Fibroblast of skin of left biceps (primary cell): Measurements from ENCODE around the gene INSYN2A.

ENCODE experiments used
- DNase-seq, 2 experiments: peaks; one replicate each; pipeline ENCODE4 v3.0.0-alpha.2; 2013; ENCODE audit warnings: low read depth in 2 of 2

The INSYN2A gene

DNA sequence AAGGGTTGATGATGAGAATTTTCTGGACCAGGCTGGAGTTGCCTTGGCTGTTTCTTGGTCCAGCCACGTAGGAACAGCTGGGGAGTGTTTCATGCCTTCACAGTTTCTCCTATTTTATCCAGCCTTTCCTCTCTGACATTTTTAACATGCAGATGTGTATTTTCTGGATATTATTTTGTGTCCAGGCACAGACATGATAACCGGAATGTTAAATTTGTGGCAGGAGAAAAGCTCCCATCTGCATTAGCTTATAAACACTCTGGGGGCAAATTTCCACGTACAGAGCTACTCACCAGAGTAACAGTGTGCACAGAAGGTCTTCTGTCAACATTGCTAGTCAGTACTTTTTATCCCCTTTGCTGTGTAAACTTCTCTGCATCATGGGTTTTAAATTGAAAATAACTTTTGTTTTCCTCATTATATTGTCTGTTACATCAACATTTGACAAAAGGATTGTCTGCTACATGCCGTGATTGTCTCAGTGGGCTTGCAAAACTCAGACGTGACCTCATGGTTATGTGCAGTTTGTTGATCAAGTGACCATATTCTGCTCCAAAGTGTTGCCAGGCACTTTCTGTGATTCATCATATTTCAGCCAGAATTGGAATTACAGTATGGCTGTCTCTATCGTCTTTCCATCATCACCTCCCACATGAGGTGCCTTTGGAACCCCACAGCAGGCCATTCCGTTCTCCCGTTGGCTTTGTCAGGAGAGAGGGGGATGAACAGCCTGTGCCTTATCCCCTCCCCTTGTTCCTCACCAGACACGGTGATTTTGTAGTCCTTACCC lies 41.4 kb downstream of the INSYN2A start:
- DNase-seq = no peak

DNA sequence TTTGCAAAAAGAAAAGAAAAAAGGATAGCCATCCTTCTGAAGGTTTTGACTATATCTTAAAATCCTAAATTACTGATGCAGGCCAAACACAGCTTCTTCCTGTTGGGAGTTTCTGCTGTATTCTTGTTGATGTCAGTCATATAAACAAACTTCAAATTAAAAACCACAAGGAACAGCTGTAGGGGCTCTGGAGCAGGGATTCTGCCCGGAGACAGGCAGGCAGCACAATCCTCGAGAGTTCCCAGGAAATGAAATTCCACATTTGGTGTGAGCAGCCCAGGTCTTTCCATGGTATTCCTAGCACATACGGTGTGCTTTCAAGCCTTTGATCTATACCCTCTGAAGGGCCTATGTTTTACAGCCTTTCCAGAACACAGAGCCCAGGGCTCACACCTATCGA lies 43.2 kb downstream of the INSYN2A start:
- DNase-seq = no peak

DNA sequence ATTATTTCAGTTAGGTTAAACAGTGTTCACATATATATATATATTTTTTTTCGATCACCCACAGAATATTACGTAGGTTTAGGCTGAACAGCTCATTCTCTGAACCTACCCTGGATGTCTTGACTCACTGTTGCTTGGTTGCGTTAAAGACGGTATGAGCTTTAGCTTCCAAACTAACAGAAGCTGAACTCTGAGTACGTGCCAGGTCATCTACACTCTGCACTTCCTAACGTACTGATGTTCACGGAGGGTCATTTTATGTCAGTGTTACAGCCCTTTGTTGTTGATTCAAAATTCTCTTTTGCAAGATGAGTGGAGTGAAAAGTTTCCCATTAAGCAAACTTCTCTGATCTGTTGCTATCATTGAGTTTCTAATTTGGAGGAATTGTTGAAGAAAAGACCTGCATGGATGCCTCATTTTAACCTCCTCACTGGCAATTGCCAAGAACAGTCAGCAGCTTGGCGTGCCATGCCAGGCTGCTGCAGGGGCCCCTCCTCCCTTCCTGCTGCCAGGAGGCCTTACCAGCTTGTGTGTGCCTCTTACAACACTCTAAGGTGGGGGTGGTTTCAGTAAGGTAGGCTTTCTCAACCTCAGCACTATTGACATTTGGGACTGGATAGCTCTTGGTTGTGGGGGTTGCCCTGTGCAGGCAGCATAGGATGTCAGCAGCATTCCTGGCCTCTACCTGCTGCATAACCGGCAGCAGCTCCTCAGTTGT lies 44.3 kb downstream of the INSYN2A start:
- DNase-seq = no peak

DNA sequence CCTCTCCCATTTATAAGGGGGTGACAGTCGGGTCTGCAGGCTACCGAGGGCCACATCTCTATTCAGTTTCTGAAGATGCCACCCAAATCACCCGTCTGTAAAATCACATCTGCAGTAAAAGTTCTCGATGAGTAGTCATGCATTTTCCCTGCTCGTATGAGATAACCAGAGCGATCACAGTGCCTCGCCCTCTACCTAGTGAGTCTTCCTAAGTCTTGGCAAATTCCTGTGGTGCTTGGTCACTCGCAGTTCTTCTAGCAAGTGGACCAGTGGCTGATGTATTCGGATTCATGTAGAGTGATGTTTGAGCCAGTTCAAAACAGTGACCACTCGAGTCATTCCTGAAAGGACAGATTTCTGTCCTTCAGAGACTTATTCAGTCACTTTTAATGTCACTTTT lies 44.9 kb downstream of the INSYN2A start:
- no peak for DNase-seq

DNA sequence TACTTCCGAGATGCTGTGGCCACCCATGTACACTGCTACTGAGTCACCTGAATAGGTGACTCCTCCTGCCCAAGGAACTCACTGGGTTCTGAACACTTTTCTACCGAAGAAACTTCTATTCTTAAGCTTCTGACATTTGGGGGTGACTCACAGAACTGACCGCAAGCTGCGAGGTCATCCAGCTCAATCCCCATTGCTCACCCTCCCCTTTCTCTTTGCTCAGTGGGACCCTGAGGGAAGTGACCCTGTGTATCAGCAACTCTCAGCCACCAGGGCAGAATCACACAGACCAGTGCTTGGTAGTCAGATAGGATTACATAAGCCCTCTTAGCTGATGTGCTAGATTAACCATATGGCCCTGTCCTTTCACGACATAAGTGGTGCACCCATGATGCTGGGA lies 46.3 kb downstream of the INSYN2A start:
- no peak for DNase-seq

DNA sequence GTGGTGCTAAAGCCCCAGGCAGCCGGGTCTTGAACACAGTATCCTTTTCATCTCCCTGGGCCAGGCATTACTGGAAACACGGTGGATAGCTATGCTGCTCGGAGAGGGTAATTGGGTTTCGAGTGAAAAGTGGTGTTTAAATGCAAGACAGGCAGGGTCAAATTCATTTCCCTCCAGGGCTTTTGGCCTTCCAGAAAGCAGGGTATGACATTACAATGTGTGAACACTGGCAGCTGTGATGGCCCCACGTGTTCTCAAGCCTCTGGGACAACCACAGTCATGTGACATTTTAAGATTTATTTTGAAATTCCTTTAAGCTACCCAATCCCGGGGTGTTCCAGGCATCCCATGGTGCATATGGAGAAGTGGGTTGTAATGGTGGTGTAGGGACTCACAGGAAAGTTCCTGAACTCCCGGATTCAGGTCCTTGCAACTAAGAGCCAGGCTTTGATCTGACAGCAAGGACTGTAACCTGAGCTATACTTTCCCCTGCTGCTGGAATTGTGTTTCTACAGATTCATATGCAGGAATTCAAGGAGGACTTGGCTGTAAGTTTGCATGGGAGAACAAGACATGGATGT lies 46.8 kb downstream of the INSYN2A start:
- no peak for DNase-seq

DNA sequence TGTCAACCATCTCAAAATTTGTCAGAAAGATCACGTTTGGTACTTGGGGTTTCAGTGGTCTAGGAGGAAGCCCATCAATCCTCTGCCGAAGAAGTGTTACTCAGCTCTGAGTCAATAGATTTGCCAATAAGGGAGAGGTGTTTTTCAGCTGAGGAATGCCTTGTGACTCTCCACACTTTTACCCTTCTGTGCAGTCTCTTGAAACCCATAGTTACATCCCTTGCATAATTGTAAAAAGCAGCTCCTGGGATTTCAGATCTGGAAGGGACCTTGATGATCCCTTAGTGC lies 47.5 kb downstream of the INSYN2A start:
- peak; percentile 65 to 68 for DNase-seq

DNA sequence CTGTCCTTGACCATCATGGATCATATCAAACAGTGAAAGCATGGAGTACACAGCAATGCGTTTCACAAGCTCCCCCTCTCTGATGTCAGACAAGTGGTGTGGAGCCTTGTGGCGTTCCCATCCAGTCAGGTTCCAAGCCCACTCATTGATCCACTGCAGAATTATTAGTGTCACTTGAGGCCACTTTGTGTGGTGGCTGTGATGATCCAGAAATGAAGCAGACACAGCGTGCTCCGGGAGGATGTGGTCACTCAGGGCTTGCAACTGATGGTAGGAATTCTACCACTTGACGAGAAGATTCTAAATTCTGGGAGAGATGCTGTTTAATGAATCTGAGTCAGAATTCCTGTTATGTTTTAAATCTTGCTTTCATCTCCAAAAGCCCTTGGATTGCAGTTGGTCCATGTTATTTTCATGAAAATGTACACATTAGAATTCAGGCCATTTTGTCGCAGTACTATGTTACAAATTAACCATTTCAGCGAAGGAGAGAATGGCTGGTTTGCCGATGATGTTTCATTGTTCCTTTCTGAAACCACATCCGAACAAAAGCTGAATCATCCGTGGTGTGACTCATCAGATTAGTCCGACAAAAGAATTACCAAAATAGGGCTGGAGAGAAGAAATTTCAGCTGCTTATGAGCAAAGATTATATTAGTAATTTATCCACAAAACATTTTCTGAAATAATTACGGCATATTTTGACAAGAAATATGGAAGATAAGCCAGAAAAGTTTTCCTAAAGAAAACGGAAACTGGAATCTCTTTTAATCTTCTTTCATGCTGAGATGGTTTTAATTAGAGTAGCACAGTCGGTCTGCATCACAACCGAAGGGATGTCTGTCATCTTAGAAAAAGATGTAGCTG lies 48.1 kb downstream of the INSYN2A start:
- peak; percentile 71 to 73 for DNase-seq

DNA sequence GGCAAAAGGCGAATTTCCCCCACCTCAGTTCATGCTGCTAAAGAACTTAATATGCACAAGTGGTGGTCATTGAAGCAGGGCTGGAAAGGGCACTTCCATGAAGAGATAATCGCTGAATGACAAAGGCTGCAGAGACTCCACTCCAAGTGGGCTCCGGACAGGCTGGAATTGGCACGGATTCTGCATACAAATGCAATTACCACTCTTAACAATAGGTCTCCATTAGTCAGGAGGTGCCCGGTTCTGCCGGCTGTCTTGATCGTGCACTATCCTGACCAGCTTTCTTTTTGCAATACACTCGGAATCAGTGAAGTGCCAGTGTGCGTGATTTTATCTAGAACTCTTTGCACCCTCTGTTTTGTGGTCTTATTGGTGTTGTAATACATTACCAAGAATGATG lies 49.7 kb downstream of the INSYN2A start:
- DNase-seq = no peak
